ENCODE measurements around the gene GNAL. TPM values are rescaled to one million over a fixed set of nuclear protein-coding genes. Genes with fewer than 3 reads are reported as not detected.
A peak's percentile ranks its signal among the peaks of the same experiment; 100 is the strongest.
"Not testable (repeated sequence)": the region's sequence is repeated elsewhere in the genome, so short reads cannot be mapped to it uniquely, and the experiment has no call there.

GNAL gene
- total RNA-seq, 1 experiment from 2014 or later = 1.6 TPM

GRCh38 chr18:11873670-11874340 lies 184.7 kb downstream of the GNAL start:
- DNase-seq (ENCODE audit: low spot score) = no peak

DNA sequence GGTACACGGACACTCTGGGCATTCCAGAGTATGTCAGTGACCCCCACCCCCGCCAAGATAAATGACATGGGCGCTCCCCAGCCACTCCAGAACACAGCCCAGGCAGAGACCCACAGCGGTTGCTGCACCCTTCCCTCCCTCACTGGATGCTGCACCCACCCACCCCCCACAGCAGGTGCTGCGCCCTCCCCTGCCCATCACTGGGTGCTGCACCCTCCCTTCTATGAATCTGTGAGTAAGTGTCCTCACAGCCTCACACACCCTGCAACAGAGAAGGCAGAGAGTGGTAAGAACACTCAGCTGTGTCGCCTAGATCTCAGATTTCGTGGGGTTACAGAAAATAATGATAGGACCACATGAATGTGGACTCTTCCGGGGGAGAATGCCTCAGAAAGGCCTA lies 185.6 kb downstream of the GNAL start:
- no peak for DNase-seq (ENCODE audit: low spot score)

DNA sequence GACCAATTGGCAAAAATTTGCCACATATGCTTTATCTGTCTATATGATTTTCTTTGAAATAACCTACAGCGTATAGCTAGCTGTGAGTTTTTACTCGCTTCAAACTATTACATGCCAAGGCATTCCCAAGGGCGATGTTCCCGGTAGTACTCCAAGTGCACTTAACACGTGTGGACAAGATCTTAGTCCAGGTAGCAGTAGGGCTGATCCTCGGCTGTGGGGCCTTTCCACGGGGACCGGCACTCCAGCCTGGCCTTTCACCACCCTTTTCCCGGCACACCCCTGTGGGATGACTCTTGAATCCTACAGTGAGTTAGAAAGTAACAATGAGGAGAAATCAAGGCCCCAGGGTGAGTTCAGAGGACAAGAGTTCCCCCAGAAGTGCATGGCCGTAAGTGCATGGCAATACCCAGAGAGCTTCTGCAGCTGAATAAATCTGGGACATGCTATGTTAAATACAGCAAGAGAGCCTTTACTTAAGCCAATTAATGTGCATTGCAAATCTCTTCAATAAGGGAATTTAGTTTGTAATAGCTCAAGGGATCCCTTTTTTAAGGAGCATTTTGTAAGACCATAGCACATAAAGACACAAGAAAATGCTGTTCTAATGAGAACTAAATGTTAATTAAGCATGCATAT lies 188.6 kb downstream of the GNAL start:
- DNase-seq (ENCODE audit: low spot score) = no peak

GRCh38 chr18:11880586-11881304 lies 191.7 kb downstream of the GNAL start:
- no peak for DNase-seq (ENCODE audit: low spot score)

- no peak for DNase-seq (ENCODE audit: low spot score)
Measured at GRCh38 chr18:11882636-11883035, 193.6 kb downstream of the GNAL start.

GRCh38 chr18:11883153-11883552 lies 194.1 kb downstream of the GNAL start:
- DNase-seq (ENCODE audit: low spot score) = no peak

DNA sequence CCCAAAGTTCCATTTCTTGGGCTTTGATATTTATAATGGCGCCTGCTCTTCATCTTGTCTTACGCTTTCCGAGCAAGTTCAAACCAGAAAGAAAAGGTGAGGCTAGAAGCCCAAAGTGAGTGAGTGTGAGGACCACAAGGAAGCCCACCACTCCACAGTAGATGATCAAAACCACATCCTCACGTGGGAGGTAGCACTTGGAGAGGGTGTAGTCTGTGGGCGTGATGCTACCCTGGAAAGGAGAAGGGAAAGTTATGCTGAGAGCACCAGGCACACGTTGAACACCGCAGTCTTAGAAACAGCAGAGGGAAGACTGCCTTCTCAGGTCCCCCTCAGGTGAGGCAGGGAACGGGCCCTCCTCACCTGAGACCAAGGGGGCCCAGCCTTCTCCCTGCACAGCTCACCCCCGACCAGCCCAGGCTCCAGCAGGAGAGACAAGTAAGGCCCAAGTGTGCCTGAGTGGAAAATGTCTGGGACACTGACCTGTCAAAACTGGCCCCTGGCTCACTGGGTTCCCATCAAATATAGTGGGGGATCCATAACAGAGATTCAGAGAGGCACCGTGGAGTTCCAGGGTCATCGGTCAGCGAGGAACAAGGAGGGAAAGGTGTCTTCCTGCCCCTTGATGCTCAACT lies 195.4 kb downstream of the GNAL start:
- no peak for DNase-seq (ENCODE audit: low spot score)

- DNase-seq (ENCODE audit: low spot score) = no peak
Measured at GRCh38 chr18:11885278-11885947, 196.3 kb downstream of the GNAL start.

- DNase-seq (ENCODE audit: low spot score) = no peak
Measured at GRCh38 chr18:11886577-11887110, 197.6 kb downstream of the GNAL start.

DNA sequence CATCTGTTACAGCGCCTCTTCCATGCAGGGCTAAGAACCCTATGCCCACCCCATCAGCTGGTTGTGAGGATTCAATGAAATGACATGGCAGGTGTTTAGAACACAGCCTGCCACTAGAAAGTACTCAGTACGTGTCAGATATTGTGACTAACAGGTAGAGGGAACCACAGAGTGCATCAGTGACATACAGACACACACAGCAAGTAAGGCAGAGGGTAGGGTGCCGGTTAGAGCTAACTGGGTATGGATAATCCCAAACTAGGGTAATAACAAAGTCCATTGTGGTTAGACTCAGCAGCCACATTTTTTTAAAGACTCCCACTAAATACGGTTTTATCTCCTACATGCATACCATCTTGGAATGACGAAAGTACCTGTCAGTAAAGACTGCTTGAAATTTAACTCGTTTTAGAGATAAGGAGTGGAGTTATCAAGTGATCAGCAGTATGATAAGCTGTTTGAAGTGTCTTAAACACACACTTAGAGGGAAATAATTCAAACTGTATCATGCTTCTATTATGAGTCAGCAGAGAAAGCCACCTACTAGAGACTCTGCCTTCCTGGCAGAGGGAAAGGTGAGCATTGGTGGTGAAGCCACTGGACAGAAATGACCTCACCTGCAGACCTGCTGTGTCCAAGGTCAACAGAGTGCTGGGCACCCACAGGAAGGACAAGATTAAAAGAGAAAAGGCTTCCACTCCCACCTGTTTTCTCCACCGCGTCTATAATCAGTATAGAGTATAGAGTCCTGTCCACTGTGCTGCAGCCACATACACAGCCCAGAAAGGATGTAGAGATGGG lies 198.5 kb downstream of the GNAL start:
- DNase-seq (ENCODE audit: low spot score) = peak; percentile 88

DNA sequence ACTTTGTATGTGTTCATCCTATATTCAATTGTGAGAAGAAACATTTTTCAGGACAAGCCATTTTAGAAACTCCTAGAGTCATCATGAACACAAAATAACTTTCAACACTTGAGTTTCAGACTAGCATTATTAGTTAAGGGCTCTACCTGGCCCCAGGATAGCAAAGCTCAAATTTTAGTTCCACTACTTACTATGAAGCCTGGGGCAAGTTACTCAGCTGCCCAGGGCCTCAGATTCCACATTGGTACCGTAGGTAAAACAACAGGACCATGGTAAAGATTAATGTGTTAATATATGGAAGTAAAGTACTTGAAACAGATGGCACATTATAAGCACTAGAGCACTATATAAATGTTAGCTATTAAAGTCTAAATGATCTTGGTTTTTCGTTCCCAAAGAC lies 199.7 kb downstream of the GNAL start:
- DNase-seq (ENCODE audit: low spot score) = no peak

- no peak for DNase-seq (ENCODE audit: low spot score)
Measured at GRCh38 chr18:11889284-11889683, 200.2 kb downstream of the GNAL start.

GRCh38 chr18:11891737-11892136 lies 202.7 kb downstream of the GNAL start:
- DNase-seq (ENCODE audit: low spot score) = no peak

DNA sequence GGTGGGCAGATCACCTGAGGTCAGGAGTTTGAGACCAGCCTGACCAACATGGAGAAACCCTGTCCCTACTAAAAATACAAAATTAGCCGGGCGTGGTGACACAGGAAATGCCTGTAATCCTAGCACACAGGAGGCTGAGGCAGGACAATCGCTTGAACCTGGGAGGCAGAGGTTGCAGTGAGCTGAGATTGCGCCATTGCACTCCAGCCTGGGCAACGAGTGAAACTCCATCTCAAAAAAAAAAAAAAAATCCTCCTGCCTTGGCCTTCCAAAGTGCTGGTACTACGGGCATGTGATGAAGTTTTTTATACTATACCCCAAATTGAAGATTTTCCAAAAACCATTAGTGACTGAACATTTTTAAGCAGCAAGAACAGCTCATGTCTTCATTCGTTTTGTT lies 203.4 kb downstream of the GNAL start:
- DNase-seq (ENCODE audit: low spot score) = not testable (repeated sequence)

GRCh38 chr18:11897781-11898180 lies 208.7 kb downstream of the GNAL start:
- no peak for DNase-seq (ENCODE audit: low spot score)

GRCh38 chr18:11899063-11899462 lies 210.0 kb downstream of the GNAL start:
- no peak for DNase-seq (ENCODE audit: low spot score)

- DNase-seq (ENCODE audit: low spot score) = no peak
Measured at GRCh38 chr18:11901826-11902438, 212.9 kb downstream of the GNAL start.

DNA sequence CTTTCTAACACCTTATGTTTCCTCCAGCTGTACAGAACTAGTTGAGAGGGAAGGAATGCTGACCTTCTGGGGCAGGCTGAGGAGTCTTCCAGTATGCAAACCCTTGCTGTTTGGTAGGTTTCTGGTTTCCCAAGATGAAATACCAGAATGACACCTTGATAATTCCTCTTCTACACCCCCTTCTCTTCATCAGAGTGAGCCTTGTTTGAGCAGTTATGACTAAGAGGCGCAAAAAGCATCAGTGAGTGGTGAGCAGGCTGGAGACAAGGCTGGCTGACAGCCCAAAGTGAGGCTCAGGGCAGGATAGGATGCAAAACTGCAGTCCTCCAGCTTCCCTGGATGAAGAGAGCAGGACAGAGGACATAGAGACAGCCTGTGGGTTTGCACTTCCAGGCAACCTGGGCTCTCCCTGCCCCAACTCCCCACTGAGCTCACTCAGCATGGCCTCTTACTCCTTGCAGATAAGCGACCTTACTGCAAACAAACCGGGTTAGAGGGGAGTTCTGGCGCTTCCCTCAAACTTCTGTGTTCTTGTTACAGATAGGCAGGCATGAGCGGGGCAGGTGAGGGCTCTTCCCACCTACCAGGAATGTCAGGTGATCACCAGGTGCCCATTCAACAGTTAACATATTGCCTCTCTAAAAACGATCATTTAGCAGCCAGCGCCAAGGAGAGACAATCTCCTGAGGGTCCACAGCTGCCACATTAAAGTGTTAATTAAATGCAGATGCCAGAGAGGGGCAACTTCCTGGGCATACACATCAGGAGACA lies 213.6 kb downstream of the GNAL start:
- DNase-seq (ENCODE audit: low spot score) = no peak

DNA sequence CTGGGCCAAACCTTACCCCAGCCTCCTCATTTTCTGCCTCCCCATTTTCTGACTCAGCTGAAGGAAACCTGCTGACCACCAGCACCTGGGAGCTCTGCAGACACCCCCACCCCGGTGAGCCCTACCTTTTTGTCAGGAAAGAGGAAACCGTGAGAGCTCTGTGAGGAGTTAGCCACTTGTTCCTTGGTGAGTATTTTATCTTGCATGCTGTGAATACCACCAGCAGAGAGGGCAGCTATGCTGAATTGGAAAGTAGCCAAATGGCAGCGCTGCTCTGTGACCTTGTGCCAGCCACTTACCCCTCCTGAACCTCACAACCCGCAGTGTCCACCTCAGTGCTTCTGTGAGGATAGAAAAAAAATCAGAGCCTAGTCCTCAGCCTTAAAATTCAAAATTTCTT lies 216.5 kb downstream of the GNAL start:
- DNase-seq (ENCODE audit: low spot score) = no peak

- DNase-seq (ENCODE audit: low spot score) = no peak
Measured at GRCh38 chr18:11906176-11906575, 217.1 kb downstream of the GNAL start.
